Measurements from ENCODE around the gene RRP8. TPM values are rescaled to one million over a fixed set of nuclear protein-coding genes. Genes with fewer than 3 reads are reported as not detected.

RRP8 gene
- total RNA-seq, 1 donor = 7.2 TPM

GRCh38 chr11:6554828-6555706 is 48.3 kb downstream of the RRP8 start:
- Histone ChIP-seq H3K9me3 (ENCODE audit: low read depth, low read length) (no peaks in the 10 kb centered on the region), H3K4me1 (ENCODE audit: insufficient read depth, low read length) (no peaks in the 10 kb centered on the region), H3K79me2 (ENCODE audit: insufficient read depth, low read length) (no peaks in the 10 kb centered on the region), H3K27me3 (ENCODE audit: insufficient read depth, low read length) (no peaks in the 10 kb centered on the region), H4K20me1 (ENCODE audit: insufficient read depth, low read length) (no peaks in the 10 kb centered on the region), H3K36me3 (ENCODE audit: insufficient read depth, low read length) (no peaks in the 10 kb centered on the region), H3K27ac (ENCODE audit: low read depth, low read length) (no peak overlapping the region), H3K4me3 (ENCODE audit: insufficient read depth, low read length) (no peak overlapping the region), H2AFZ (ENCODE audit: low read length) (no peak overlapping the region), H3K4me2 (ENCODE audit: insufficient read depth, low read length) (no peak overlapping the region)
- TF ChIP-seq, protein P1, sequence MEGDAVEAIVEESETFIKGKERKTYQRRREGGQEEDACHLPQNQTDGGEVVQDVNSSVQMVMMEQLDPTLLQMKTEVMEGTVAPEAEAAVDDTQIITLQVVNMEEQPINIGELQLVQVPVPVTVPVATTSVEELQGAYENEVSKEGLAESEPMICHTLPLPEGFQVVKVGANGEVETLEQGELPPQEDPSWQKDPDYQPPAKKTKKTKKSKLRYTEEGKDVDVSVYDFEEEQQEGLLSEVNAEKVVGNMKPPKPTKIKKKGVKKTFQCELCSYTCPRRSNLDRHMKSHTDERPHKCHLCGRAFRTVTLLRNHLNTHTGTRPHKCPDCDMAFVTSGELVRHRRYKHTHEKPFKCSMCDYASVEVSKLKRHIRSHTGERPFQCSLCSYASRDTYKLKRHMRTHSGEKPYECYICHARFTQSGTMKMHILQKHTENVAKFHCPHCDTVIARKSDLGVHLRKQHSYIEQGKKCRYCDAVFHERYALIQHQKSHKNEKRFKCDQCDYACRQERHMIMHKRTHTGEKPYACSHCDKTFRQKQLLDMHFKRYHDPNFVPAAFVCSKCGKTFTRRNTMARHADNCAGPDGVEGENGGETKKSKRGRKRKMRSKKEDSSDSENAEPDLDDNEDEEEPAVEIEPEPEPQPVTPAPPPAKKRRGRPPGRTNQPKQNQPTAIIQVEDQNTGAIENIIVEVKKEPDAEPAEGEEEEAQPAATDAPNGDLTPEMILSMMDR (IDR thresholded peaks at IDR 0.05; ENCODE audit: extremely low read depth, low read depth, low read length) = no peak
- DNase-seq (ENCODE audit: insufficient read length, low spot score, missing footprints) = peak; percentile 73

DNA sequence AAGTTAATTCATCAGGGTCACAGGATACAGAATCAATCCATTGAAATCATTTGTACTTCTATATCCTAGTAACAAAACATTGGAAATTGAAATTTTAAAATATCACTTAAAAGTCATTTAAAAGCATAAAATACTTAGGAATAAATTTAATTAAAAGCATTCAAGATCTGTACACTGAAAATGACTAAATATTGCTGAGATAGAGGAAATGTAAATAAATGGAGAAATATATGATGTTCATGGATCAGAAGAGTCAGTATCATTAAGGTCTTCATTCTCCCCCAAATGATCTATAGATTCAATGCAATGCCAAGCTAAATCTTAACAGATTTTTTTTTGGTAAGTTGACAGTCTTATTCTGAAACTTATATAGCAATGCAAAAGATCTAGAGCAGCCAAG is 49.8 kb downstream of the RRP8 start:
- H3K4me3 ChIP-seq (ENCODE audit: insufficient read depth, low read length) = no peak overlapping the region
- H3K9me3 ChIP-seq (ENCODE audit: low read depth, low read length) = no peaks in the 10 kb centered on the region
- H4K20me1 ChIP-seq (ENCODE audit: insufficient read depth, low read length) = no peaks in the 10 kb centered on the region
- H3K4me2 ChIP-seq (ENCODE audit: insufficient read depth, low read length) = no peak overlapping the region
- H3K27me3 ChIP-seq (ENCODE audit: insufficient read depth, low read length) = no peaks in the 10 kb centered on the region
- H3K27ac ChIP-seq (ENCODE audit: low read depth, low read length) = no peak overlapping the region
- DNase-seq (ENCODE audit: insufficient read length, low spot score, missing footprints) = no peak
- no peaks in the 10 kb centered on the region for H3K4me1 ChIP-seq (ENCODE audit: insufficient read depth, low read length)
- TF ChIP-seq, protein P1 (IDR thresholded peaks at IDR 0.05; ENCODE audit: extremely low read depth, low read depth, low read length) = no peak
- H3K79me2 ChIP-seq (ENCODE audit: insufficient read depth, low read length) = no peaks in the 10 kb centered on the region
- H2AFZ ChIP-seq (ENCODE audit: low read length) = no peak overlapping the region
- no peaks in the 10 kb centered on the region for H3K36me3 ChIP-seq (ENCODE audit: insufficient read depth, low read length)

- peaks cover 2% of the 10 kb centered on the region for H3K36me3 ChIP-seq (ENCODE audit: insufficient read depth, low read length)
- TF ChIP-seq, protein P1 (IDR thresholded peaks at IDR 0.05; ENCODE audit: extremely low read depth, low read depth, low read length) = no peak
- no peak overlapping the region for H2AFZ ChIP-seq (ENCODE audit: low read length)
- no peaks in the 10 kb centered on the region for H3K79me2 ChIP-seq (ENCODE audit: insufficient read depth, low read length)
- no peak overlapping the region for H3K27ac ChIP-seq (ENCODE audit: low read depth, low read length)
- H3K4me1 ChIP-seq (ENCODE audit: insufficient read depth, low read length) = no peaks in the 10 kb centered on the region
- H3K27me3 ChIP-seq (ENCODE audit: insufficient read depth, low read length) = no peaks in the 10 kb centered on the region
- DNase-seq (ENCODE audit: insufficient read length, low spot score, missing footprints) = peak; percentile 73
- H3K9me3 ChIP-seq (ENCODE audit: low read depth, low read length) = no peaks in the 10 kb centered on the region
- no peak overlapping the region for H3K4me3 ChIP-seq (ENCODE audit: insufficient read depth, low read length)
- H4K20me1 ChIP-seq (ENCODE audit: insufficient read depth, low read length) = no peaks in the 10 kb centered on the region
- no peak overlapping the region for H3K4me2 ChIP-seq (ENCODE audit: insufficient read depth, low read length)
These were observed 54.8 kb downstream of the RRP8 start for GRCh38 chr11:6548641-6549040.

GRCh38 chr11:6548121-6548520 is 55.3 kb downstream of the RRP8 start:
- Histone ChIP-seq H3K4me3 (ENCODE audit: insufficient read depth, low read length) (no peak overlapping the region), H3K27me3 (ENCODE audit: insufficient read depth, low read length) (no peaks in the 10 kb centered on the region), H3K9me3 (ENCODE audit: low read depth, low read length) (no peaks in the 10 kb centered on the region), H3K36me3 (ENCODE audit: insufficient read depth, low read length) (peaks cover 2% of the 10 kb centered on the region), H2AFZ (ENCODE audit: low read length) (no peak overlapping the region), H3K4me1 (ENCODE audit: insufficient read depth, low read length) (no peaks in the 10 kb centered on the region), H3K79me2 (ENCODE audit: insufficient read depth, low read length) (no peaks in the 10 kb centered on the region), H4K20me1 (ENCODE audit: insufficient read depth, low read length) (no peaks in the 10 kb centered on the region), H3K27ac (ENCODE audit: low read depth, low read length) (no peak overlapping the region), H3K4me2 (ENCODE audit: insufficient read depth, low read length) (no peak overlapping the region)
- TF ChIP-seq, protein P1 (IDR thresholded peaks at IDR 0.05; ENCODE audit: extremely low read depth, low read depth, low read length) = no peak
- peak; percentile 62 for DNase-seq (ENCODE audit: insufficient read length, low spot score, missing footprints)
